ENCODE measurements around the gene SRSF12. TPM values are rescaled to one million over a fixed set of nuclear protein-coding genes. Genes with fewer than 3 reads are reported as not detected.
A peak's percentile ranks its signal among the peaks of the same experiment; 100 is the strongest.

SRSF12 gene
- total RNA-seq = not detected
- 0 reads per million in 2 donors for total RNA-seq

DNA sequence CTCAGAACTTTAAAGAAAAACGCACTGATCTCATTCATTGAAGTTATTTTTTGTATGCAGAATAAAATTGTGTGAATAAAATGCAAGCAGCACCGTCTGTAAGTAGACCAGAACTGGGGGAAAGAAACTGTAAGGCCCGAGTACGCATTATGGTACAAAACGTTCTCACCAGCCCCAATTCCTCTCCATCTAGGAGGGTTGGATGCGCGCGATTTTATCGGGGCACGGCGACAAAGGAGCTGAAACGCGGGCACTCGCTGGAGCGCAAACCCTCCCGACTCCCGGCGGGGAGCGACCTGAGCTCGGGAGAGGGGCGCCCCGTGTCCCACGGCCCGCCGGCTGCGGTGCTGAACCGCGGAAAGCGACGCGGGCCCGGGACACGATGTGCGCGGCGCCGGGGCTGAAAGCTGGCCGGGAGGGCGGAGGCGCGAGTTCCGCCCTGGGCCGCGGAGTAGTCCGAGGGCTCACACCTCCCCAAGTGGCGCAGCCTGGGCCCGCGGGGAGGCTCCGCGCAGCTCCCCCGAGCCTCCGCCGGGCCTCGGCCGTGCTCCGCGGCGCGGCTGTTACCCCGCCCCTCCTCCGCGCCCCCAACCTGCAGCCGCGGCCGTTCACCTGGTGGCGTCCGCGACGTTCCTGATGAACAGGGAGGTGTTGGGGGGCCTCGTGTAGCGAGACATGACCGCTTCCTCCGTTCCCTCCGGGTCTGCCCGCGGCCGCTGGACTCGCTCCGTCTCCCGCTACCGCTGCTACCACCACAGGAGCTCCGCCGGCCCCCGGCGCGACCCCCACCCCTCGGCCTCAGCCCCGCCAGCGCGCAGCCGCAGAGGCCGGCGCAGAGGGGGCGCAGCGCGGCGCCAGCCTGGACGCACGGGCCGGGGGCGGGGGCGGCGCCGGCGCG lies at the start of gene SRSF12:
Gene SRSF12, minus strand, starts transcription at position 861 of the 898 bp plus-strand sequence. Its CDS starts 184 bp downstream, at position 677.
- ATAC-seq (peak; percentile 86), DNase-seq (peak; percentile 11 to 24 (median 17))
- Mint-ChIP-seq H3K27ac (peak within 1 kb of the TSS; percentile 51), H3K4me3 (peak within 1 kb of the TSS; percentile 91), H3K4me1 (peaks cover 7% of the 10 kb centered on the region), H3K27me3 (peaks cover 4% of the 10 kb centered on the region), H3K36me3 (ENCODE audit: low read depth) (no peaks in the 10 kb centered on the region)
- no peaks in the 10 kb centered on the region for H3K9me3 ChIP-seq (ENCODE audit: control insufficient read depth, low read length, poor library complexity, severe bottlenecking)

DNA sequence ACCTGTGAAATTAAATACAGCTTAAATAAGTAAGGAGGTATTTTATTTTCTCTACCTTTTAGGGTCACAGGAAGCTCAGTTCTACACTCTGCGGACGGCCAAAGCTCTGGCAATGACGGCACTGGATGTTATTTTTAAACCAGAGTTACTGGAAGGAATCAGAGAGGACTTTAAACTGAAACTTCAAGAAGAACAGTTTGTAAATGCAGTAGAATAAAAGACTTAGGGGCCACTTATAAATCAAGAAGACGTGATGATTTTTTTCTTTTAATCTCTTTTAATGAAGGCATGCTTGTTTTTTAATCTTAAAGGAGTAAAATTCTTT lies 44.1 kb upstream of the SRSF12 start:
- Mint-ChIP-seq H3K36me3 (ENCODE audit: low read depth) (peaks cover 20% of the 10 kb centered on the region), H3K4me1 (peaks cover 7% of the 10 kb centered on the region), H3K4me3 (no peak overlapping the region), H3K27me3 (no peaks in the 10 kb centered on the region), H3K27ac (no peak overlapping the region)
- no peaks in the 10 kb centered on the region for H3K9me3 ChIP-seq (ENCODE audit: control insufficient read depth, low read length, poor library complexity, severe bottlenecking)
- DNase-seq (no peak), ATAC-seq (no peak)

DNA sequence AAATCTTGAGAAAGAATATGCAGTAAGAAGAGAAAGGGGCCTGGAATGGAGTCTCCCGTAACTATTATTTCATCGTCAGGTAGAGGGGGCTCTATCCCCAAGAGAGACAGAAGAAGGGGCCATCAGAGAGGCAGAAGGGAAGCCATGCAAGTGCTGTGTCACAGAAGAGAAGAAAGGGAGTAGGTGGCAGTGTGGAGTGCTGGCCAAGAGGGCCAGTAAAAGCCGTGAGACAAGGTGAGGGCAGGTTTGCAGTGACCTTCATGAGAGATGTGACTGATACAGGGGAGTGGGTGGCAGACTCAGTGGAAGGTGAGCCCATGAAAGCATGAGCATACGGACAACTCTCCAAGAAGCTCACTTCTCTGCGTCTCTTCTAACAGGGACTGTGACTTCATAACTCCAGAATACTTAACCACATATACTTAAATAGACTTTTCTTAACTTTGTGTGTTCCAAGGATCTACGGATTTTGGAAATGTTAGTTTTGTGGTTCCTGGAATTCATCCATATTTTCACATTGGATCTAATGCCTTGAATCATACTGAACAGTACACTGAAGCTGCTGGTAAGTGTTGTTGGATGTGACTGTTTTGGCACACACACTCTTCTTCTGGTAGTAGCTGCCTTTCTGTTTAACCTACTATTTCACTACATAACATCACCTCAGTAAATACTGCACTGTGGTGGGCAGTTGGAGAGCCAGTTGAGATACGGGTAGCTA lies 43.6 kb upstream of the SRSF12 start:
- ATAC-seq (no peak), DNase-seq (no peak)
- H3K9me3 ChIP-seq (ENCODE audit: control insufficient read depth, low read length, poor library complexity, severe bottlenecking) = no peaks in the 10 kb centered on the region
- Mint-ChIP-seq H3K27me3 (no peaks in the 10 kb centered on the region), H3K36me3 (ENCODE audit: low read depth) (peaks cover 21% of the 10 kb centered on the region), H3K27ac (peak overlapping the region; percentile 3), H3K4me1 (peaks cover 9% of the 10 kb centered on the region), H3K4me3 (no peak overlapping the region)

DNA sequence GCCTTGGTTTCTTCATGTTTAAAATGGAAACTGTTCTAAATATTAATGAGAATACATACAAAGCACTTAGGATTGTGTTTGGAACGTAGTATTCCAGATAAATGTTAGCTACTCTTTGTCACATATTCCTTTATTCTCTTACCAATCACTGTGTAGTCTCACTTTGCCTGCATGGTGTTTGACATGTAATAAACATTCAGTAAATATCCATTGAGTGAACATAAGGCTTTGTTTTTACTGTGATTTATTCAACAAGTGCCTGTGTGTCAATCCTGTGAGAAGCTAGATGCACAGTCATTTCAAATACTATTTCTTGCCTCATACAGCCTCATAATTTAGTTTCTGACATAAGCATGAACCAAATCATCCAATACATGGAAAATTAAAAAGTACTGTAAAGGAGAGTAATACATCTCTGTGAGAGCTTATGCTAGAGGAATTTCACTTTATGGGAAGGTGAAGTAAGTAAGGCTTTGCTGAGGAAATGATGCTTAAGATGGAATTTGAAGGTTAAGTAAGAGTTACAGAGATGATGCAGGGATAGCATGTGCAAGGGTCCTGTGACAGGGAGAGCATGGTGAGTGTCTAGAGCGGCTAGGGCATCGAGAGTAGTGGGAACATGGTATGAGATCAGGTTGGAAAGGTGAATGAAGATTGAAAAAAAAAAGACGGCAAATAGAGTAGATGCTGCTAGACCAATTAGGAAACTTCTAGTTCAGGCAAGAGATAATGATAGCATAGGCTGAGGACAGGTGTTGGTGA lies 42.6 kb upstream of the SRSF12 start:
- Mint-ChIP-seq H3K36me3 (ENCODE audit: low read depth) (peaks cover 23% of the 10 kb centered on the region), H3K4me1 (peaks cover 11% of the 10 kb centered on the region), H3K27me3 (no peaks in the 10 kb centered on the region), H3K4me3 (peak overlapping the region; percentile 34), H3K27ac (peak overlapping the region; percentile 3)
- H3K9me3 ChIP-seq (ENCODE audit: control insufficient read depth, low read length, poor library complexity, severe bottlenecking) = no peaks in the 10 kb centered on the region
- no peak for DNase-seq
- no peak for ATAC-seq

DNA sequence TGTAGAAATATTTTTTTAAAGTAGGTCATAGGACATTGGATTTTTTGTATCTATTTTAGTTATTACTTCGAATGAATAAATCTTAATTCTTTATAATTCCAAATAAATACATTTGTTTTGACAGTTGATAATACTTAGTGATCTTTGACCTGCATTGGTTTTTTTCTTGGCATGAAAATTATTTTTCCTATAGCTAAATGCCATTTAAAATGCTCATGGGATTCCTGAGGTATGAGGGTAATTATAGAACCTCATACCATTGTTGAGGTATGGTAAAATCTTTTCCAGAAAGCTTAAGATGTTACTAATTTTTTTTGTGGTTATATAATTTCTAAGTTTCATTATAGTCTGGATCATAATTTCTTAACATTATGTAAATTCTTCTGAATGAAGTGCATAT lies 36.3 kb upstream of the SRSF12 start:
- H3K4me3 Mint-ChIP-seq = no peak overlapping the region
- H3K27ac Mint-ChIP-seq = no peak overlapping the region
- no peak for ATAC-seq
- H3K9me3 ChIP-seq (ENCODE audit: control insufficient read depth, low read length, poor library complexity, severe bottlenecking) = no peaks in the 10 kb centered on the region
- peaks cover 6% of the 10 kb centered on the region for H3K4me1 Mint-ChIP-seq
- H3K27me3 Mint-ChIP-seq = no peaks in the 10 kb centered on the region
- peaks cover 9% of the 10 kb centered on the region for H3K36me3 Mint-ChIP-seq (ENCODE audit: low read depth)
- DNase-seq = no peak

DNA sequence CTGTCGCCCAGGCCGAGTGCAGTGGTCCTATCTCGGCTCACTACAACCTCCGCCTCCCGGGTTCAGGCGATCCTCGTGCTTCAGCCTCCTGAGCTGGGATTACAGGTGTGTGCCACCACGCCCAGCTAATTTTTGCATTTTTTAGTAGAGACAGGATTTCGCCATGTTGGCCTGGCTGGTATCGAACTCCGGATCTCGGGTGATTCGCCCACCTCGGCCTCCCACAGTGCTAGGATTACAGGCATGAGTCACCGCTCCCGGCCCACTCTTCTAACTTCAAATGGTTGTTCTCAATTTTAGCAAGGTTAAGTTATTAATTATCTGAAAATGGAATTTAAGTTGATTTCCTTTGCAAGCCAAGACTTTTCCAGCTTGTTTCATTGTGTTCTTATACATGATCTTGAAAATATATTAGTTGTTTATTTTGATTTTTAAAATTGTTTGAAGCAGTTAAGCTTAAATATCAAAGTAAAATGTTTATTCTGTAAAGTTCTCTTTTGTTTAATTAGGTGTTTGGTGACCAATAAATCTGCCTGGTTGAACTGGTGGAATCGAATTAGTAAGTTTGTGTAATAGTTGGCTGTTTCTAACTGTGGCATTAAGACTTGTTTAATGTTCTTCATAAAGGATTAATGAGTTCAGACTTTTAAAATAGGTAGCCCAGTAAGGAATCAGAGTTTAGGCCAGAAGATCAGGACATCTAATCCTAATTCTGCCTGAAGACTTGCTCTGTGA lies 30.3 kb upstream of the SRSF12 start:
- H3K27me3 Mint-ChIP-seq = no peaks in the 10 kb centered on the region
- no peak overlapping the region for H3K4me3 Mint-ChIP-seq
- H3K9me3 ChIP-seq (ENCODE audit: control insufficient read depth, low read length, poor library complexity, severe bottlenecking) = no peaks in the 10 kb centered on the region
- H3K36me3 Mint-ChIP-seq (ENCODE audit: low read depth) = peaks cover 2% of the 10 kb centered on the region
- DNase-seq (no peak), ATAC-seq (no peak)
- H3K4me1 Mint-ChIP-seq = peaks cover 19% of the 10 kb centered on the region
- H3K27ac Mint-ChIP-seq = peak overlapping the region; percentile 51

DNA sequence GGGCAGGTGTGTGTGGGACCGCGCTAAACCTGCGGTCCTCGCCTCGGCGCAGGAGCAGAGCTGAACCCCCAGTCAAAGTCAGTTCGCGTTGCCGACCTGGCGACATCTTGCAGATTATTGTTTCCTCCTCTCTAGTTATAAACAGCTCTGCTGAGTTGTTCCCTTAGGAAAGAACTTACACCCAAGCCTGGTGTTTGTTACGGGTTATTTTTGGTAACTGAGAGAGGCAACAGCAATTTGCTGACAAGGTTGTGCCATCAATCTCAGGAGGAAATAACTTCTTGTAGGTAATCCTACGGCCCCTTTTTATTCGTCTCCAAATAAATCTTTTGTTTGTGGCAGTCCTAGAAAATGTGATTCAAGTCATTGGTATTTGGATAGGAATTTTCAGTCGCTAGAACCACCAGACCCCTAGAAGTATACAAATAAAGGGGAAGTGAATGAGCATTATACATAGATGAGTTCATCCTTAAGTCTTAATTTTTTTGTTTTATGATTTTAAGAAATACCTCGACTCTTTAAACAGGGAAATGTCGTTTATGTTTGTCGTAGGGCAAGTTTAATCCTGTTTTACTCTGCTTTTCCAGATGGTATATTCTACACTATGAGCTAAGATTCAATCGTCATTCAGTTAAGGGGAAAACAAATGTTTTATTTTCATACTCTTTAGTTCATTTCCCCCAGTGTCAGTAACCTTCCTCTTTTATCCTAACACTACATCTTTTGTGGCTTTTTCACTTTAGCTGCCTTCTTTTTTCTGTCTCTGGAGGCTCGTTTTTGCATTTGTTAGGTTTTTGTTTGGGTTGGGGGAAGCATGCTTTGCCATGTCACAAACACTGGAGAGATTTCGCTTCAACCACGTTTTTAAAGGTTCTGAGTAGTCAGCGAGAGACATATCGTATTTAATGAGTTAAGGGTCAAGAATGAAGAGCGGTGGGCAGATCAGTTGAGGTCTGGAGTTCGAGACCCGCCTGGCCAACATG lies 29.1 kb upstream of the SRSF12 start:
- Mint-ChIP-seq H3K4me1 (peaks cover 19% of the 10 kb centered on the region), H3K27me3 (no peaks in the 10 kb centered on the region), H3K27ac (peak overlapping the region; percentile 69), H3K36me3 (ENCODE audit: low read depth) (peaks cover 3% of the 10 kb centered on the region), H3K4me3 (peak overlapping the region; percentile 87)
- DNase-seq = peak in 1 of 3 donors; percentile 12
- no peaks in the 10 kb centered on the region for H3K9me3 ChIP-seq (ENCODE audit: control insufficient read depth, low read length, poor library complexity, severe bottlenecking)
- ATAC-seq = peak; percentile 40

DNA sequence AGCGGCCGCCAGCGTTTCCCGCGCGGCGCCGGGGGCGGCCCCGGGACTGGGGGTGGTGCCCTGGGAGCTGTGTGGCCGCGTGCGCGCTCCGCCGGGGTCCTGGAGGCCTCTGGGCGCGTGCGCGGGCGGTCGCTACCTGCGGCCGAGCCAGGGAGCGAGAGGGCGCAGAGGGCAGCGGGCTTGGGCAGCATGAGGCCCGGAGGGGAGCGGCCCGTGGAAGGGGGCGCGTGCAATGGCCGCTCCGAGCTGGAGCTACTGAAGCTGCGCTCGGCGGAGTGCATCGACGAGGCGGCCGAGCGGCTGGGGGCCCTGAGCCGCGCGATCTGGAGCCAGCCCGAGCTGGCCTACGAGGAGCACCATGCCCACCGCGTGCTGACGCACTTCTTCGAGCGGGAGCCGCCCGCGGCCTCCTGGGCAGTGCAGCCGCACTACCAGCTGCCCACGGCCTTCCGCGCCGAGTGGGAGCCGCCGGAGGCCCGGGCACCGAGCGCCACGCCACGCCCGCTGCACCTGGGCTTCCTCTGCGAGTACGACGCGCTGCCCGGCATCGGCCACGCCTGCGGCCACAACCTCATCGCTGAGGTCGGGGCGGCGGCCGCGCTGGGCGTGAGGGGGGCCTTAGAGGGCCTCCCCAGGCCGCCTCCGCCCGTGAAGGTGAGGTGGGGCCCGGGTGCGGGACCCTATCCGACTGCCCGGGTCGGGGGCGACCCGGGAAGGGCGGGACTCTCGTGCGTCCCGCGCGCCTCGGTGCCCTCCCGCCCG lies 28.3 kb upstream of the SRSF12 start, which contains the start of gene PM20D2:
Gene PM20D2, plus strand, starts transcription at position 100 of the 762 bp plus-strand sequence. Its CDS starts 90 bp downstream, at position 190.
- Mint-ChIP-seq H3K36me3 (ENCODE audit: low read depth) (peaks cover 5% of the 10 kb centered on the region), H3K27me3 (no peaks in the 10 kb centered on the region), H3K27ac (peak within 1 kb of the TSS; percentile 81), H3K4me3 (peak within 1 kb of the TSS; percentile 98), H3K4me1 (peaks cover 19% of the 10 kb centered on the region)
- H3K9me3 ChIP-seq (ENCODE audit: control insufficient read depth, low read length, poor library complexity, severe bottlenecking) = no peaks in the 10 kb centered on the region
- DNase-seq (peak; percentile 38 to 46 (median 45)), ATAC-seq (peak; percentile 79)

DNA sequence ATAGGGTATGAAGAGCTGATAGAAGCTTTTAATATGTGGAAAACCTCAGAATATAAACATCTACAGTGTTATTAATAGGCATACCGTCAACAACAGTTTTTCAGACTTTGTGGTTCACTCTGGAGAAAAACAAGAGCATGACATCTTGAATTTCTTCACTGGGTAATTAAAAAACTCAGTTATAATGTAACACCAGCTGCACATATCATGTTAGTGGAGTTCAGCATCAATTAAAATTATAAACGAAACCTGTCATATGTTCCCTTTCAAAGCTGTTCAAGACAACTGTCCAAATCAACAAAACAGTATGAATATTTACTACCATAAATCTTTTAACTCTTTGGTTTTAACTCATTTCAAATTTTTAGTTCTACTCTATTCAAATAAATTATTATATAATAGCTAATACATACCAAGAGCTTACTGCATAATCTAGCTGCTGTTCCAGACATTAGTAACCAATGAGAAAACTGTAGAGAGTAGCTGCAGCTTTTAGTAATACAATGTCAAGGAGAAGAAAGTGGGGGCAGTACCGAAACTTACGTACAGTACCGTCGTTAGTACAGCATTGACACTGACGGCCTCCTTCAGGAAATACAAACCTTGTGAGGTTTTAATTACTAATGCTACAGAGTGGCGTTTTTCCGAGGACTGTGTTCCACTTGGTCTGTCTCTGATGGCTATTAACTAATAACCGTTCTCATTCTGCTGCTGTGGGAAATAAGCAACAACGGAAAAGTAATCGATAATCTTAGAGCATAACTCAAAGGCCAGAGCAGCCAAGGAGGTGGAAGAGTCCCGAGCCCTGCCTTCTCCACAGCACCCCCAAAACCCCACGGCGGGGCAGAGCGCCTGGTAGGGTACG lies 27.5 kb upstream of the SRSF12 start:
- Mint-ChIP-seq H3K4me3 (peak overlapping the region; percentile 98), H3K27ac (peak overlapping the region; percentile 81), H3K36me3 (ENCODE audit: low read depth) (peaks cover 7% of the 10 kb centered on the region), H3K4me1 (peaks cover 19% of the 10 kb centered on the region), H3K27me3 (no peaks in the 10 kb centered on the region)
- ATAC-seq = peak; percentile 81
- no peaks in the 10 kb centered on the region for H3K9me3 ChIP-seq (ENCODE audit: control insufficient read depth, low read length, poor library complexity, severe bottlenecking)
- no peak for DNase-seq

DNA sequence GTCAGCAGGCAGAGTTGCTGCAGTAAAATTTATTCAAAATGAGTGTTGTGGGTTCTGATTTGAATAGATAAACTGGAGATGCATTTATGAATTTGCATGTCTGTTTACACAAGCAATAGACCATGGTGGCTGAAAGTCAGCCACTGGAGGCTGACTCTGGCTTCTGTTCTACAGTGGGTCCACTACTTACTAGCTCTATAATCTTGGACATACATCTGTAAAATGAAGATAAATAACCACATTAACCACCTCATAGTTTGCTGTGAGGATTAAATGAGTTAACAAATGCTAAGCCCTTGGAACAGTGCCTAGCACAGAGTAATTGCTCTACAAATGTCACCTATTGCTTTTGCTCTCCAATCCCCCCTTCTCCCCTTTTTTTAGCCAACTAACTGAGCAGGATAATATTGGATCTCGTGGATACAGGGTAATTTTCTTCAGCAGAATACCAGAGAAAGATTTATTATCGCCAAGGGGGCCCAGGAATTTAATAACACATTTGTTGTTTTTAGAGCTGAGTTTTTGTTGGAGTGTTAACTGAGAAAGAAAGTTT lies 26.6 kb upstream of the SRSF12 start:
- DNase-seq (no peak), ATAC-seq (no peak)
- peak overlapping the region; percentile 33 for H3K4me3 Mint-ChIP-seq
- peaks cover 7% of the 10 kb centered on the region for H3K36me3 Mint-ChIP-seq (ENCODE audit: low read depth)
- peaks cover 20% of the 10 kb centered on the region for H3K4me1 Mint-ChIP-seq
- no peak overlapping the region for H3K27ac Mint-ChIP-seq
- no peaks in the 10 kb centered on the region for H3K9me3 ChIP-seq (ENCODE audit: control insufficient read depth, low read length, poor library complexity, severe bottlenecking)
- H3K27me3 Mint-ChIP-seq = no peaks in the 10 kb centered on the region

Data from T-helper 17 cell (primary cell).